ENCODE measurements around the gene DGKQ. TPM values are rescaled to one million over a fixed set of nuclear protein-coding genes. Genes with fewer than 3 reads are reported as not detected.

DGKQ gene
- total and polyA plus RNA-seq, 9 of the 15 experiments (the other 6 are each of a cell fraction or from before 2014, with no cell fraction given), result 0.17 to 22.0 (median 5.6) TPM

GRCh38 chr4:999882-1000425 is 26.6 kb upstream of the DGKQ start:
- H3K4me1 ChIP-seq (replicated peaks in 1 of 2; ENCODE audit: control insufficient read depth in 2 of 2, insufficient read depth in 2 of 2, low read length in 2 of 2), result peaks cover 18 to 59% of the 10 kb centered on the region in 2 experiments
- H3K9me1 ChIP-seq (ENCODE audit: control insufficient read depth, insufficient read depth, low read length), result no peaks in the 10 kb centered on the region
- no peaks in the 10 kb centered on the region for H3K9me3 ChIP-seq (replicated peaks; ENCODE audit: control insufficient read depth, insufficient read depth, low read depth, low read length)
- in situ Hi-C loops (cut with MboI), result no loop called here
- 86% methylated on average over 4 of the region's 18 CpGs for WGBS (ENCODE audit: insufficient coverage, low coverage, missing lambda C conversion rate)
- TF ChIP-seq ZNF384 (IDR thresholded peaks at IDR 0.05; ENCODE audit: low read depth, low read length) (no peak), ZBTB40 (IDR thresholded peaks at IDR 0.05) (no peak), ZBTB40 (CRISPR knock-in tag; IDR thresholded peaks at IDR 0.05) (no peak), HDAC1 (IDR thresholded peaks at IDR 0.05) (no peak), DNMT1 (IDR thresholded peaks at IDR 0.05) (no peak), ESRRB (CRISPR knock-in tag; IDR thresholded peaks at IDR 0.05; ENCODE audit: borderline replicate concordance) (no peak), CCNT2 (IDR thresholded peaks at IDR 0.05; ENCODE audit: borderline replicate concordance, extremely low read depth, insufficient read length, low read depth, low read length) (no peak), SUPT5H (IDR thresholded peaks at IDR 0.05) (no peak), ZNF121 (CRISPR knock-in tag; conservative IDR thresholded peaks at IDR 0.05) (no peak), ELK3 (CRISPR knock-in tag; IDR thresholded peaks at IDR 0.05) (no peak)
- H3K79me2 ChIP-seq (ENCODE audit: control insufficient read depth, insufficient read depth, low read length), result peaks cover 13% of the 10 kb centered on the region; the same call in 2 of the 3 replicates
- H3K27ac ChIP-seq (ENCODE audit: extremely low read depth, low read depth, low read length), result no peak overlapping the region
- H3K9ac ChIP-seq (ENCODE audit: insufficient read depth in 1 of 2, low read depth in 2 of 2, low read length in 2 of 2), result no peak overlapping the region
- ATAC-seq, result no peak
- no peak overlapping the region for H3K4me3 ChIP-seq
- no TSS peak for BruUV-seq (replicated peaks)
- ChIA-PET POLR2A (interaction anchor here (0.7 kb wide), 1 partner anchor 13 kb away, joined by 3 read pairs; no protein-coding TSS in a partner anchor), CTCF (ENCODE audit: low intra/inter-chr PET ratio) (no interaction called here)
- no peaks in the 10 kb centered on the region for H3K27me3 ChIP-seq (ENCODE audit: control insufficient read depth in 2 of 2, insufficient read depth in 2 of 2, low read length in 2 of 2)
- no peak for FAIRE-seq
- H4K20me1 ChIP-seq (replicated peaks; ENCODE audit: control insufficient read depth, insufficient read depth, low read length), result no peaks in the 10 kb centered on the region
- H3K4me2 ChIP-seq (ENCODE audit: insufficient read depth, low read length), result no peak overlapping the region
- H3K36me3 ChIP-seq (ENCODE audit: control insufficient read depth, insufficient read depth, low read length), result no peaks in the 10 kb centered on the region
- H2AFZ ChIP-seq (ENCODE audit: low read depth, low read length), result no peak overlapping the region
- DNase-seq (ENCODE audit: extremely low read depth in 1 of 4, low spot score in 3 of 4), result no peak
- intact Hi-C loops (cut with micrococcal nuclease), result loop anchor here (10.0 kb wide), 1 partner anchor 45 kb away; no protein-coding TSS in a partner anchor
